Stimulated activated naive CD8-positive, alpha-beta T cell treated with anti-CD3 and anti-CD28 coated beads, Interleukin-15, Interleukin-2, amounts not matched to agents 100 ng/mL and 50 ng/mL, for 24 hours (primary cell): ENCODE results near the gene TBC1D22A.

Experiments used
- H3K27ac Mint-ChIP-seq: one replicate; pipeline ENCODE4 v1.8.0; 2021; ENCODE audit warnings: mild to moderate bottlenecking, mixed read lengths
- H3K27me3 Mint-ChIP-seq: one replicate; pipeline ENCODE4 v1.8.0; 2021; ENCODE audit warnings: mixed read lengths
- H3K36me3 Mint-ChIP-seq: one replicate; pipeline ENCODE4 v1.8.0; 2021; ENCODE audit warnings: low read depth, mixed read lengths
- H3K4me1 Mint-ChIP-seq: one replicate; pipeline ENCODE4 v1.8.0; 2021; ENCODE audit warnings: low read depth, mixed read lengths
- H3K4me3 Mint-ChIP-seq: one replicate; pipeline ENCODE4 v1.8.0; 2021; ENCODE audit warnings: mild to moderate bottlenecking, mixed read lengths
- H3K9me3 Mint-ChIP-seq: one replicate; pipeline ENCODE4 v1.8.0; 2021; ENCODE audit warnings: mixed read lengths

The TBC1D22A gene

GRCh38 chr22:46755525-46755924 is 6.9 kb upstream of the TBC1D22A start:
- H3K4me1 Mint-ChIP-seq, result peaks cover 34% of the 10 kb centered on the region
- H3K27me3 Mint-ChIP-seq, result no peaks in the 10 kb centered on the region
- peaks cover 7% of the 10 kb centered on the region for H3K36me3 Mint-ChIP-seq
- peaks cover 6% of the 10 kb centered on the region for H3K9me3 Mint-ChIP-seq
- H3K4me3 Mint-ChIP-seq, result no peak overlapping the region
- no peak overlapping the region for H3K27ac Mint-ChIP-seq

- no peak overlapping the region for H3K4me3 Mint-ChIP-seq
- H3K27ac Mint-ChIP-seq, result no peak overlapping the region
- H3K36me3 Mint-ChIP-seq, result peaks cover 7% of the 10 kb centered on the region
- peaks cover 34% of the 10 kb centered on the region for H3K4me1 Mint-ChIP-seq
- H3K27me3 Mint-ChIP-seq, result no peaks in the 10 kb centered on the region
- H3K9me3 Mint-ChIP-seq, result peaks cover 6% of the 10 kb centered on the region
Observed at GRCh38 chr22:46756097-46756496, 6.4 kb upstream of the TBC1D22A start.

- Mint-ChIP-seq H3K27me3 (no peaks in the 10 kb centered on the region), H3K9me3 (peaks cover 6% of the 10 kb centered on the region)
Observed at GRCh38 chr22:46757104-46757503, 5.3 kb upstream of the TBC1D22A start.

GRCh38 chr22:46758121-46758520 is 4.3 kb upstream of the TBC1D22A start:
- Mint-ChIP-seq H3K27ac (no peak overlapping the region), H3K27me3 (no peaks in the 10 kb centered on the region)

More at GRCh38 chr22:46757104-46757503, 5.3 kb upstream of the TBC1D22A start:
- H3K36me3 Mint-ChIP-seq, result peaks cover 14% of the 10 kb centered on the region
- no peak overlapping the region for H3K27ac Mint-ChIP-seq
- H3K4me1 Mint-ChIP-seq, result peaks cover 41% of the 10 kb centered on the region
- H3K4me3 Mint-ChIP-seq, result no peak overlapping the region

GRCh38 chr22:46758867-46759290 is 3.6 kb upstream of the TBC1D22A start:
- peaks cover 6% of the 10 kb centered on the region for H3K9me3 Mint-ChIP-seq
- H3K27me3 Mint-ChIP-seq, result no peaks in the 10 kb centered on the region
- peaks cover 52% of the 10 kb centered on the region for H3K4me1 Mint-ChIP-seq
- H3K27ac Mint-ChIP-seq, result no peak overlapping the region
- H3K4me3 Mint-ChIP-seq, result no peak overlapping the region
- H3K36me3 Mint-ChIP-seq, result peaks cover 23% of the 10 kb centered on the region

More at GRCh38 chr22:46758121-46758520, 4.3 kb upstream of the TBC1D22A start:
- H3K9me3 Mint-ChIP-seq, result peaks cover 6% of the 10 kb centered on the region
- no peak overlapping the region for H3K4me3 Mint-ChIP-seq
- H3K36me3 Mint-ChIP-seq, result peaks cover 21% of the 10 kb centered on the region
- H3K4me1 Mint-ChIP-seq, result peaks cover 47% of the 10 kb centered on the region

- H3K27me3 Mint-ChIP-seq, result no peaks in the 10 kb centered on the region
- H3K36me3 Mint-ChIP-seq, result peaks cover 29% of the 10 kb centered on the region
- peak overlapping the region; percentile 91 for H3K27ac Mint-ChIP-seq
- peak overlapping the region; percentile 100 for H3K4me3 Mint-ChIP-seq
- H3K9me3 Mint-ChIP-seq, result peaks cover 6% of the 10 kb centered on the region
- H3K4me1 Mint-ChIP-seq, result peaks cover 62% of the 10 kb centered on the region
Observed at GRCh38 chr22:46761017-46761416, 1.4 kb upstream of the TBC1D22A start.

- Mint-ChIP-seq H3K4me3 (peak overlapping the region; percentile 100), H3K4me1 (peaks cover 63% of the 10 kb centered on the region), H3K36me3 (peaks cover 24% of the 10 kb centered on the region), H3K27ac (peak overlapping the region; percentile 99), H3K27me3 (no peaks in the 10 kb centered on the region), H3K9me3 (peaks cover 1% of the 10 kb centered on the region)
Observed at GRCh38 chr22:46761539-46762237, 762 bp upstream of the TBC1D22A start.

- Mint-ChIP-seq H3K4me3 (peak overlapping the region; percentile 100), H3K36me3 (peaks cover 35% of the 10 kb centered on the region), H3K9me3 (no peaks in the 10 kb centered on the region), H3K27ac (peak overlapping the region; percentile 99), H3K4me1 (peaks cover 76% of the 10 kb centered on the region), H3K27me3 (no peaks in the 10 kb centered on the region)
Observed at GRCh38 chr22:46763051-46763705, 728 bp downstream of the TBC1D22A start.

- H3K36me3 Mint-ChIP-seq, result peaks cover 35% of the 10 kb centered on the region
- peak overlapping the region; percentile 100 for H3K4me3 Mint-ChIP-seq
- H3K4me1 Mint-ChIP-seq, result peaks cover 78% of the 10 kb centered on the region
- no peaks in the 10 kb centered on the region for H3K9me3 Mint-ChIP-seq
- H3K27ac Mint-ChIP-seq, result peak overlapping the region; percentile 53
- H3K27me3 Mint-ChIP-seq, result no peaks in the 10 kb centered on the region
Observed at GRCh38 chr22:46764140-46764680, 1.8 kb downstream of the TBC1D22A start.

GRCh38 chr22:46764779-46765485 is 2.5 kb downstream of the TBC1D22A start:
- Mint-ChIP-seq H3K27me3 (no peaks in the 10 kb centered on the region), H3K36me3 (peaks cover 35% of the 10 kb centered on the region), H3K4me1 (peaks cover 85% of the 10 kb centered on the region), H3K9me3 (no peaks in the 10 kb centered on the region), H3K4me3 (peak overlapping the region; percentile 100), H3K27ac (peak overlapping the region; percentile 59)

- Mint-ChIP-seq H3K27me3 (no peaks in the 10 kb centered on the region), H3K9me3 (no peaks in the 10 kb centered on the region), H3K27ac (peak overlapping the region; percentile 7), H3K4me1 (peaks cover 89% of the 10 kb centered on the region), H3K4me3 (no peak overlapping the region), H3K36me3 (peaks cover 32% of the 10 kb centered on the region)
Observed at GRCh38 chr22:46766611-46767010, 4.2 kb downstream of the TBC1D22A start.

GRCh38 chr22:46767249-46767985 is 5.0 kb downstream of the TBC1D22A start:
- Mint-ChIP-seq H3K4me1 (peaks cover 82% of the 10 kb centered on the region), H3K36me3 (peaks cover 26% of the 10 kb centered on the region), H3K4me3 (peak overlapping the region; percentile 28), H3K27ac (peak overlapping the region; percentile 78), H3K9me3 (no peaks in the 10 kb centered on the region), H3K27me3 (no peaks in the 10 kb centered on the region)

- H3K36me3 Mint-ChIP-seq, result peaks cover 15% of the 10 kb centered on the region
- H3K4me3 Mint-ChIP-seq, result peak overlapping the region; percentile 21
- peak overlapping the region; percentile 86 for H3K27ac Mint-ChIP-seq
- peaks cover 84% of the 10 kb centered on the region for H3K4me1 Mint-ChIP-seq
- no peaks in the 10 kb centered on the region for H3K27me3 Mint-ChIP-seq
- H3K9me3 Mint-ChIP-seq, result no peaks in the 10 kb centered on the region
Observed at GRCh38 chr22:46769191-46769675, 6.8 kb downstream of the TBC1D22A start.

- H3K9me3 Mint-ChIP-seq, result no peaks in the 10 kb centered on the region
- H3K27ac Mint-ChIP-seq, result peak overlapping the region; percentile 86
- H3K27me3 Mint-ChIP-seq, result no peaks in the 10 kb centered on the region
- H3K4me1 Mint-ChIP-seq, result peaks cover 84% of the 10 kb centered on the region
- peak overlapping the region; percentile 21 for H3K4me3 Mint-ChIP-seq
- peaks cover 12% of the 10 kb centered on the region for H3K36me3 Mint-ChIP-seq
Observed at GRCh38 chr22:46769706-46770105, 7.3 kb downstream of the TBC1D22A start.
